ENCODE results near the gene DNAJC5G.
"Not testable (repeated sequence)": the region's sequence is repeated elsewhere in the genome, so short reads cannot be mapped to it uniquely, and the experiment has no call there.

DNAJC5G gene

GRCh38 chr2:27255187-27255586 is 20.0 kb upstream of the DNAJC5G start:
- no peak for DNase-seq

DNA sequence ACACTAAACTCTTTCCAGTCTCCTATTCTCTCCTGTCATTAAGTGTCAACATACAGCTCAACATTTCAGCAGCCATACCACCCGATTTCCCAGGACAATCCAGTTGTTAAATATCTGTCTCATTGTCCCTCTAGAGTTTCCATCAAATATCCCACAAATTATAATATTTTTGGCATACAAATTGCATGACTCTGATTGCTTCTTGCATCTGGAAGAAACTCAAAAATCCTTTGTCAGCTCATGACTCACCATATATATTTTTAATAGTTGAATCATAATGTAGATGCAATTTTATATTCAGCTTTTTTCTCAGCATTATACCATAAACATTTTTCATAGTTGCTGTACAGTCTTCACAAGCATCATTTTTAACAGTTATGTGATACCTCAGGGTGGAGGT is 19.6 kb upstream of the DNAJC5G start:
- no peak for DNase-seq

DNA sequence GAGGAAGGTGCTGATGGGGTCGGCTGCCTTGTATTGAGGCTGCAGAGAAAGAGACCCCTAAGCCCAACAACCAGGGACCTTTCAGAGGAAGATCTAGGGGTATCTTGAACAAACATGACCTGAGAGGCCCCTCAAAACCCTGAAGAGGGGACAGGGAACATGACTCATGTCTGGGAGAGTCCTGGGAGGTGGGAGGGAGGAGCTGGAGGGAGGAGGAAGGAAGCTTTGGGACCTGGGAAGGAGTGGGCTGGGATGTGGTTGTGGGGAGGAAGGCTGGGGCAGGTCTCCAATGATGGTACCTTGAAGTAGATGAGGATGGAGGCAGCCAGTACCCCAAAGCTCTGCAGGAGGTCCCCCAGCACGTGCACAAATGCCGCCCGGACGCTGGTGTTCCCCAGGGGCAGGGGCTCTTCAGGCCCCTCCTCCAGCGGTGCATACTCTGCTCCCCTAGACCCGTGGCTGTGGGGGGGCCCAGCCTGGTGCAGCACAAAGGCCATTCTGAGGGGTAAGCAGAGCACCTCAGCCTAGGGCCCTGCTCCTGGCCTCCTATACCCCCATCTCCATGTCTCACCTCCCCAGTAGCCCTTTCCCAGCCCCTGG is 18.3 kb upstream of the DNAJC5G start:
- no peak for DNase-seq

DNA sequence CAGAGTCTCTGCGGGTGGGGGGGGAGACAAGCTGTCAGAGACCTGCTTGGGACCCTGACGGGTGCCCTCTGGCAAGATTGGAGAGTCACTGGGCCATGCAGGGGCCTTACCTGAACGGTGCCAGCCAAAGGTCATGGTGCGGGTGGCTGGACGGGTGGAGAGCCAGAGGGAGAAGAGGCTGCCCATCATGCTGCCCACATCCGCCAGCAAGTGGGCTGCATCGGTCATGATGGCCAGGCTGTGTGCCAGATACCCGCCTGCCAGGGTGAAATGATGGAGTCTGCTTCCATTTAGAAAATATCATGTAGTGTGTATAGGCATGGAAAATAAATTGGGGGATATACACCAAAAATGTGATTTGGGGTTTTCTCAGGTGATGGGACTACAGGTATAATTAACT is 17.2 kb upstream of the DNAJC5G start:
- DNase-seq = no peak

- DNase-seq = no peak
These were observed 13.8 kb upstream of the DNAJC5G start for GRCh38 chr2:27261241-27261925.

DNA sequence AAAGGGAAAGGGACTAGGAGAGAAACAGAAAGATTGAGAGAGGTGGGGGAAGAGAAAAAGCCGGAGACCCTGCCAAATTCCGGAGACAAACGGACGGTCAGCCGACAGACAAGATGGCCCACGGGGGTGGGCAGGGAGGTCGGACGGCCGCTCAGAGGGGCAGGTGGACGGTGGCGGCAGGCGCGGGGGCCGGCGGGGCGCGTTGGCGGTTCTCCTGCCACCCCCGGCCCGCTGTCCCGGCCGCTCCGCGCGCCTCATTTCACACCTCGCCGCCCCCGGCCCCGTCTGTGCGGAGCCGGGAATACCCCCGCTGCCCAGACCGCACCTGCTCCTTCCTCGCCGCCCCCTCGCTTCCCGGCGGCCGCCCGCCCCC is 13.3 kb upstream of the DNAJC5G start:
- DNase-seq = no peak

- DNase-seq = no peak
These were observed 12.6 kb upstream of the DNAJC5G start, which contains the start of gene SLC30A3 for GRCh38 chr2:27262379-27263286. SLC30A3 (minus strand) TSS chr2:27263047; CDS start chr2:27262906, 141 bp downstream.

- no peak for DNase-seq
These were observed 11.7 kb upstream of the DNAJC5G start for GRCh38 chr2:27263287-27264252.

DNA sequence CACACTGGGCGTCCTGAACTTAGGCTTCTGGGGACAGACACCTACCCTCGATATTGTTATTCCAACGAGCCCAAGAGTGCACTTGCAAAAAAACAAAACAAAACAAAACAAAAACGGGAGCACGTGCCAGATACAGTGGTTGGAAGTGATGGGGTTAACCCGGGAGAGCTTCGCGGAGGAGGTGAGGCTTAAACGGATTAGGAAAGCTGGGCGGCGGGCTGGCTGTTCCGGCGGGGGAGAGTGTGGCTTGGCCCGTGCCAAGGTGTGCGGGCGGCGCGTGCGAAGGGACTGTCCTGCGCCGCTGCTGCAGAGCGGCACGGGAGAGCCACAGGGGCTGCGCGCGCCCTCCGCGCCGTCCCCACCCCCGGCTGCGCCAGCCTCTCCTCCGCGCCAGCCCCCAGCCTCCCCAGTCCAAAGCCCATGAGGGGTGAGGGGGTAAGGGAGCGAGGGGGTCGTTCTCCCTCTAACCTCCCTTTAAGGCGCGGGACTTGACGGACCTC is 10.9 kb upstream of the DNAJC5G start:
- no peak for DNase-seq

GRCh38 chr2:27264753-27265535 is 10.3 kb upstream of the DNAJC5G start:
- peak; percentile 59 for DNase-seq

DNA sequence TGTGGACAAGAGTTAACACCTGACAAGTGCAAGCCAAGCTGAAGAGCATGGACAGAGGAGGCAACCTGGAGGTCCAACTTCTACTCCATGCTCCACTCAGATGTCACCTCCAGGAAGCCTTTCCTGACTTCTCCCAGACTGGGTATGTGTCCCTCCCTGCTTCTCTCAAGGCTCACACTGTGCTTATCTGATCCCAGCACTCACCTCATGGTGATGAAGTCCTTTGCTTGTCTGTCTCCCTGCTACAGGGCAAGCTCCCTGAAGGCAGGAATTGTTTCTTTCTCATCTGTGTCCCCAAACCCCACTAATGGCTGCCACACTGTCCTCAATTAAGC is 9.7 kb upstream of the DNAJC5G start:
- DNase-seq = no peak

DNA sequence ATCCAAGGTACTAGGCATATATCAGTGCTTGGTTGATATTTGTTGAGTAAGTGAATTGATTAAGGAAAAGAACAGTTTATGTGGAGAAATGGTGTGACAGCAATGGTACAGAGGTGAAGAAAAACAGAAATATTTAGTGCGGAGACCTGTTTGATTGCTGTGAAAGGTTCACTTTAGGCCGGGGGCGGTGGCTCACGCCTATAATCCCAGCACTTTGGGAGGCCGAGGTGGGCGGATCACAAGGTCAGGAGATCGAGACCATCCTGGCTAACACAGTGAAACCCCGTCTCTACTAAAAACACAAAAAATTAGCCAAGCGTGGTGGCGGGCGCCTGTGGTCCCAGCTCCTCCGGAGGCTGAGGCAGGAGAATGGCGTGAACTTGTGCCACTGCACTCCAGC is 6.9 kb upstream of the DNAJC5G start:
- DNase-seq = not testable (repeated sequence)

DNA sequence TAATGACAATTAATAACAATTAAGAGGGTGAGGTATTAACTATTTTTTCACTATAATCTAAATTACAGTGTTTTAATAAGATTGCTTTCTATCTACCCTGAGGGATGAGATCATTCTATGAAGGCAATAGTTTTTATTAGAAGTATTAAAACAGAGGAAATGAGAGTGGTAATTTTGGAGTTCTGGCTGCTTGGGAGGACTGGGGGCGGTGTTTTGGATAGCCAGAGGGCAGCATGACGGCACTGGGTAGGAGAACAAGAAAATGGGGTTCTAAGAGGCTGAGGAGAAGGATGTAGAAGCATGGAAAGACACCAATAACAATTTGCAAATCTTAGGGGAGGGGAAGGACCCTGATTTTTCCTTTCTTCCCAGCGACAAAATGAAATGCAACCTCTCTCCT is 5.1 kb upstream of the DNAJC5G start:
- DNase-seq = no peak

- DNase-seq = no peak
These were observed 4.6 kb upstream of the DNAJC5G start for GRCh38 chr2:27270670-27271069.

DNA sequence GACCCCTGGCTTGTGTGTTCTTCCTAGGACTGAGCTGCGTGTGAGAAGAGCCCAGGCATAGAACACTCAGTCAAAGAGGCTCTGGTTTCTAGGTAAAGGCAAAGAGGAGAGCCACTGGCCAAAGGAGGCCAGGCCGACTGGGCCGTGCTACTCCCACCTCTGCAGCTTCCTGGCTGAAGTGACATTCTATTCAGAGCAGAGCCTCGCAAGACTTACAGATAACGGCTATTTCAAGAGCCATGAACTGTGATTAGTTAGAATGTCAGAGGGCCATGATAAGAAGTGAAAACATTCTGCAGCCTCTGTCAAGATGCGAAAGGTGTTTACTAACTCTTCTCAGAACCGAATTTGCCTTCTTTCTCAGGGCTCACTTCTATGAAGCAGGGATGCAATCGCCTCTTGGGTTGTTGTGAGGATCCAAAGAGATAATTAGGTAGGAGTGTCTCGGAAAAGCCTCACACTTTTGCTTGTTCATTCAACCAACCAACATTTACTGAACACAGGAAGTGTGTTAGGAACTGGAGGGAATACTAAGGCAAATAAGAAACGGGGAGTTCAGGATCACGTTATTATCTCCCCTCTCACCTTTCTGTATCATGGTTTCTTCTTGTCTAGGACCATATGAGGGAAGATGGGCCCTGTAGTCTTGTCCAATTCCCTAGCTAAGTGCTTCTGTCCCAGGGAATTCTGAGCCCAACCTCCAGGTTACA is 3.4 kb upstream of the DNAJC5G start:
- no peak for DNase-seq

GRCh38 chr2:27272537-27273522 is 2.4 kb upstream of the DNAJC5G start:
- not testable (repeated sequence) for DNase-seq

- no peak for DNase-seq
These were observed 2.8 kb downstream of the DNAJC5G start for GRCh38 chr2:27278010-27278409.

GRCh38 chr2:27280826-27281225 is 5.6 kb downstream of the DNAJC5G start:
- no peak for DNase-seq

DNA sequence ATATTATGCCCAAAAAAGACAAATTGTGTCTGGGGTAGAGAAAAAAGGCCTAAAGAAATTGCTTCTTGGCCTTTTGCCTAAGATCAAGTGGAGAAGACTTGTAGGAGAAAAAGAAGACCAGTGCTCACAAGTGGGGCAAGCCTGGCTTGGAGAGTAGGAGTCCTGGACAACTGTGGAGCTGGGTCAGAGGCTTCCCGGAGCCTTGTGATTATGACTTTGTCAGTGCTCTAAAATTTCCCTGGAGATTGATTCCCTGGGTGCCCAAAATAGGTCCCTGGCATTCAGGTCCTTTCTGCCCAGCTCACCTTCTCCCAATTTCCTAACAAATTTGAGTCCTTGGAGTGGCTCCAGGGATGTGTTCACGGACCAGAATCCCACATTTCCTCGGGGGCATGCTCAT is 6.2 kb downstream of the DNAJC5G start:
- no peak for DNase-seq
